ENCODE data around the gene DMAC2L.

GRCh38 chr14:50357124-50357523 lies 45.0 kb downstream of the DMAC2L start:
- TF ChIP-seq EZH2 (IDR thresholded peaks at IDR 0.05; ENCODE audit: insufficient read depth, poor library complexity, severe bottlenecking) (no peak), EZH2phosphoT487 (IDR thresholded peaks at IDR 0.05; ENCODE audit: insufficient read depth, low read depth) (no peak)
